ENCODE results near the gene NRARP.

GRCh38 chr9:137254624-137255447 lies 47.2 kb downstream of the NRARP start, which contains the start of gene NELFB:
- TF ChIP-seq CTCF (IDR thresholded peaks at IDR 0.05; ENCODE audit: control extremely low read depth in 1 of 3, insufficient read depth in 1 of 3, low read depth in 1 of 3, low read length in 3 of 3) (peak in 1 of 3 experiments; percentile 2; a peak in 1 of 4 replicates), EP300 (IDR thresholded peaks at IDR 0.05; ENCODE audit: borderline replicate concordance in 1 of 2, low read depth in 2 of 2, low read length in 2 of 2) (no peak), USF2 (IDR thresholded peaks at IDR 0.05; ENCODE audit: low read length) (no peak), MAX (IDR thresholded peaks at IDR 0.05) (0 out of 2 replicates have a peak, but pooled peaks have one; percentile 6), CHD2 (IDR thresholded peaks at IDR 0.05; ENCODE audit: low read length) (no peak), KDM1A (IDR thresholded peaks at IDR 0.05; ENCODE audit: borderline replicate concordance, low read length) (no peak), EZH2 (IDR thresholded peaks at IDR 0.05; ENCODE audit: low read depth, low read length, severe bottlenecking) (no peak), BACH1 (IDR thresholded peaks at IDR 0.05; ENCODE audit: low read length) (no peak), SAP30 (IDR thresholded peaks at IDR 0.05; ENCODE audit: insufficient read depth, insufficient replicate concordance, low read length) (no peak), JUND (IDR thresholded peaks at IDR 0.05; ENCODE audit: low read length) (no peak), NRF1 (IDR thresholded peaks at IDR 0.05; ENCODE audit: low read depth, low read length) (peak; percentile 52), EGR1 (IDR thresholded peaks at IDR 0.05; ENCODE audit: borderline replicate concordance, low read depth, low read length) (no peak; the same call in 1 of the 2 replicates), NANOG (IDR thresholded peaks at IDR 0.05; ENCODE audit: insufficient read depth, low read depth, low read length, poor library complexity, severe bottlenecking) (no peak), POLR2A (IDR thresholded peaks at IDR 0.05; ENCODE audit: control extremely low read depth in 1 of 2, low read depth in 2 of 2, low read length in 2 of 2) (peak in 1 of 2 experiments; percentile 43; a peak in 1 of 3 replicates)
